Activated naive CD8-positive, alpha-beta T cell treated with anti-CD3 and anti-CD28 coated beads, Interleukin-2, amount 10 ng/mL, durations not matched to agents 7 days and 5 days (primary cell): Measurements from ENCODE around the gene C1QL4. TPM values are rescaled to one million over a fixed set of nuclear protein-coding genes. Genes with fewer than 3 reads are reported as not detected.
"Not testable (repeated sequence)": the region's sequence is repeated elsewhere in the genome, so short reads cannot be mapped to it uniquely, and the experiment has no call there.

ENCODE experiments used
- ATAC-seq: fragments of 150-1000 bp; cut with Tn5 transposase; one replicate; pipeline ENCODE4 v1.10.0; 2021; ENCODE audit warnings: low read depth, moderate library complexity
- POLR2A ChIA-PET: fragments of 350-600 bp; sonication (Branson Sonifier 250); formaldehyde crosslinking; loops from one replicate; lab custom pipeline; 2021; ENCODE audit warnings: antibody characterized with exemption; lab: Charles Lee
- DNase-seq: peaks from one replicate; pipeline ENCODE4 v3.0.0; 2021
- H3K27ac Mint-ChIP-seq: one replicate; pipeline ENCODE4 v1.8.0; 2022; ENCODE audit warnings: mild to moderate bottlenecking, mixed read lengths
- H3K27me3 Mint-ChIP-seq: one replicate; pipeline ENCODE4 v1.8.0; 2022; ENCODE audit warnings: mild to moderate bottlenecking, moderate library complexity, mixed read lengths
- H3K36me3 Mint-ChIP-seq: one replicate; pipeline ENCODE4 v1.8.0; 2021; ENCODE audit warnings: mild to moderate bottlenecking, mixed read lengths
- H3K4me1 Mint-ChIP-seq: one replicate; pipeline ENCODE4 v1.8.0; 2021; ENCODE audit warnings: mixed read lengths
- H3K4me3 Mint-ChIP-seq: one replicate; pipeline ENCODE4 v1.8.0; 2022; ENCODE audit warnings: mild to moderate bottlenecking, moderate library complexity, mixed read lengths
- H3K9me3 Mint-ChIP-seq: one replicate; pipeline ENCODE4 v1.8.0; 2021; ENCODE audit warnings: mixed read lengths
- total RNA-seq, 2 experiments: library from RNA; stranded (reverse); gene quantifications; one replicate each; pipeline ENCODE4 v1.2.3, GENCODE V29; 2021

C1QL4 gene
- total RNA-seq: not detected

DNA sequence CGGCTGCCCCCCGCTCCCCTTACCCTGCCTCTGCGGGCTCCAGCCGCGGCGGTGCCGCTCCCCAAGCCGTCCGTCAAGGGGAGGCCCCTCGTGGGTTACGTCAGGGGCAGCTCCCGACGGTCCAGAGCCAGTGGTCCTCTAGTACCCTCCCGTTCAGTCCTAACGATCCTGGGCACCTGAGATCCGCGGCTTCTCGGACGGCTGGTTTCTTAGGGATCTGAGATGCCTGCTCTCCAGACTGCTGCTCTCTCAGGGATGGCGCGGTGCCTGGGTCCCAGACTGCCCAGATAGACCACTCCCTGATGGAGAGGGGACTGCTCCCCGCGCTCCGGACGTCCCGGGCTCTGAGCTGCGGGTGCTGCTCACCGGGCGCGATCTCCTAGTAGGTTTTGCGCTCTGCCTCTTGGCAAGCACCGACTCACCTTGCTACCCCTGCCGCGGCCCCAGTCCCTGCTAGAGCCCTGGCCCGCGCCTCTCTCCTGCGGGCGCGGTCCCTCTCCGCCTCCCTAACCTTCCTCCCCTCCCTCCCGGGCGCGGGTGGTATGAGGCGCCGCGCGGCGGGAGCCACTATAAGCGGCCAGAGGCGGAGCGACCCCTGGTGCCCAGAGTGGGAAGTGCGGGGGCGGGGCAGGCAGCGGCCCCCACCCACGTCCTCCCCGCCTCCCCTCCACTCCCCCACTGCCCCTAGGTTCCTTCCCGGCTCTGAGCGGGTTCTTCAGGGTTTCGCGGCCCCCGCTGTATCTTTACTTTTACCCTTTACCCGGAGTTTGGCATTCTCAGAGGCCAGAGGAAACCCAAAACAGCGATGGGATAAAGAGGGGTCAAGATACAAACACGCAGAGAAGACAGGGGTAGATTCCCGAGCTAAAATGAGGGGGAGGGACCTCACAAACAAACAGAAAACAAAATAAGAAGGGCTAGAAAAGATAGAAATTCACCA is at the start of gene C1QL4:
TSS of gene C1QL4 (minus strand) at position 544 of the 940 bp plus-strand sequence. CDS start 711 bp downstream, outside the sequence.
- Mint-ChIP-seq H3K36me3 (peaks cover 4% of the 10 kb centered on the region), H3K27ac (no peak within 1 kb of the TSS), H3K27me3 (peaks cover 89% of the 10 kb centered on the region), H3K4me3 (peak within 1 kb of the TSS; percentile 70), H3K9me3 (no peaks in the 10 kb centered on the region), H3K4me1 (peaks cover 9% of the 10 kb centered on the region)
- ATAC-seq (peak; percentile 87), DNase-seq (peak; percentile 94)
- POLR2A ChIA-PET: interaction anchor here (0.6 kb wide), 2 partner anchors 71 to 123 kb away, joined by 3 to 4 read pairs; no protein-coding TSS in a partner anchor

DNA sequence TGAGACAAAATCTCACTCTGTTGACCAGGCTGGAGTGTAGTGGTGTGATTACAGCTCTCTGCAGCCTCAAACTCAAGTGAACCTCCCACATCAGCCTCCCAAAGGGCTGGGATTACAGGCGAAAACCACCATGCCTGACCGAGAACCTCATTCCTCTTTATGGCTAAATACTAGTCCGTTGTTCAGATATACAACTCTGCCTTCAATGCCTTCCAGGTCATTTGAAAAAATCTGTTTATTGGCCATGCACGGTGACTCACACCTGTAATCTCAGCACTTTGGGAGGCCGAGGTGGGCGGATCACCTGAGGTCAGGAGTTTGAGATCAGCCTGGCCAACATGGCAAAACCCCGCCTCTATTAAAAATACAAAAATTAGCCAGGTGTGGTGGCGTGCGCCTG is 43.2 kb upstream of the C1QL4 start:
- H3K27ac Mint-ChIP-seq, POLR2A ChIA-PET, H3K36me3 Mint-ChIP-seq, H3K4me3 Mint-ChIP-seq, H3K27me3 Mint-ChIP-seq, ATAC-seq, DNase-seq, H3K9me3 Mint-ChIP-seq, H3K4me1 Mint-ChIP-seq: not testable (repeated sequence)

DNA sequence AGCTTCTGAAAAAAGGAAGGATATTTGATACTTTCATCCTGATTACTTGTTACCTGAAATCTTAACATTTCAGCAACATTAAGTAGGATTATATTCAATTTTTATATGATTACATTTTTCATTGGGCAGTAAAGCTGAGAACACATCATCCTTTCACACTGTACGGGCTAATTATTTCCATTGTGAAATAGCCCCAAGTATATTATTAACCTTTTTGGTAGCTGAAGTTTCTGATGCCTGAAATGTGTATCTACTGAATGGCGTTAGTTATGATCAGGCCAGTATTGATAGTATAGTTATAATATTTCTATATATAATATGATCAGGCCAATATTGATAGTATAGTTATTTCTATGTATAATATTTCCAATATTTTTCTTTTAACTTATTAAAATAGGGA is 40.4 kb upstream of the C1QL4 start:
- no peak overlapping the region for H3K4me3 Mint-ChIP-seq
- H3K36me3 Mint-ChIP-seq: peaks cover 2% of the 10 kb centered on the region
- ATAC-seq (no peak), DNase-seq (no peak)
- POLR2A ChIA-PET: interaction anchor here (0.6 to 1.6 kb wide), 2 partner anchors 10 to 76 kb away, joined by 5 to 6 read pairs; partner anchors contain the start of gene SPATS2
- no peaks in the 10 kb centered on the region for H3K27me3 Mint-ChIP-seq
- peaks cover 6% of the 10 kb centered on the region for H3K4me1 Mint-ChIP-seq
- H3K9me3 Mint-ChIP-seq: no peaks in the 10 kb centered on the region
- H3K27ac Mint-ChIP-seq: no peak overlapping the region

DNA sequence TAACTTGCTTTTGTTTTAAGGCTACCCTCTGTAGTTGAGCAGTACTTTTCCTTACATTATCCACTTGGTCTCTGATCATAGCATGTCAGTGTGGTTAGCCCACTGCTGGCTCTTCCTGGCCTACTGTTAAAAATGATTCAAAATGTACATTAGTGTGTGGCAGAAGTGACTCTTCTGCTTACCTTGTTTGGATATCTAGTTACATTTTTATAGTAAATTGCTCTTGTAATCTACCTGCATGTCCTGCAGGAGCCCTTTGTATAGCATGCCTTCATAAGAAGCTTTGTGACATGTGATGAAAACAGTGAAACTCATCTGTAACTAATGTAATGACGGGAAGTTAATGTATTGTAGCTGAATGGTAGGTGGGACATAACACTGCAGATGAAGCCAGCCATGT is 38.4 kb upstream of the C1QL4 start:
- POLR2A ChIA-PET: interaction anchor here (0.5 to 1.2 kb wide), 2 partner anchors 8 to 89 kb away, joined by 5 to 6 read pairs; partner anchors contain the start of gene SPATS2
- no peaks in the 10 kb centered on the region for H3K27me3 Mint-ChIP-seq
- no peak overlapping the region for H3K4me3 Mint-ChIP-seq
- H3K4me1 Mint-ChIP-seq: peaks cover 8% of the 10 kb centered on the region
- H3K9me3 Mint-ChIP-seq: no peaks in the 10 kb centered on the region
- DNase-seq (no peak), ATAC-seq (no peak)
- H3K27ac Mint-ChIP-seq: no peak overlapping the region
- peaks cover 9% of the 10 kb centered on the region for H3K36me3 Mint-ChIP-seq

DNA sequence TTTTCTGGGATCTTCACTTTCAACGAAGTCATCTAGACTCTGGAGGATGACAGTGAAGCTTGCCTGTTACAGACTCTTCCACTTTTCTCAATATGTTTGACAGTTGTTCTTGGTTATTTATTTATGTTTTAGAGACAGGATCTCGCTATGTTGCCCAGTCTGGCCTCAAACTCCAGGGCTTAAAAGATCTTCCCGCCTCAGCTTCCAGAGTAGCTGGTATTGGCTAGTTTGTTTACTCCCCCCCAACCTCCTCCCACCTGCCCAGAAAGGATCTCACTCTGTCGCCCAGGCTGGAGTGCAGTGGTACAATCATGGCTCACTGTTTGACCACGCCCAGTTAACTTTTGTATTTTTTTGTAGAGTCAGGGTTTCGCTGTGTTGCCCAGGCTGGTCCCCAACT is 33.6 kb upstream of the C1QL4 start:
- Mint-ChIP-seq H3K36me3 (peaks cover 9% of the 10 kb centered on the region), H3K4me3 (no peak overlapping the region), H3K27me3 (no peaks in the 10 kb centered on the region), H3K9me3 (no peaks in the 10 kb centered on the region), H3K27ac (no peak overlapping the region), H3K4me1 (peaks cover 28% of the 10 kb centered on the region)
- POLR2A ChIA-PET: no interaction called here
- no peak for DNase-seq
- ATAC-seq: no peak

DNA sequence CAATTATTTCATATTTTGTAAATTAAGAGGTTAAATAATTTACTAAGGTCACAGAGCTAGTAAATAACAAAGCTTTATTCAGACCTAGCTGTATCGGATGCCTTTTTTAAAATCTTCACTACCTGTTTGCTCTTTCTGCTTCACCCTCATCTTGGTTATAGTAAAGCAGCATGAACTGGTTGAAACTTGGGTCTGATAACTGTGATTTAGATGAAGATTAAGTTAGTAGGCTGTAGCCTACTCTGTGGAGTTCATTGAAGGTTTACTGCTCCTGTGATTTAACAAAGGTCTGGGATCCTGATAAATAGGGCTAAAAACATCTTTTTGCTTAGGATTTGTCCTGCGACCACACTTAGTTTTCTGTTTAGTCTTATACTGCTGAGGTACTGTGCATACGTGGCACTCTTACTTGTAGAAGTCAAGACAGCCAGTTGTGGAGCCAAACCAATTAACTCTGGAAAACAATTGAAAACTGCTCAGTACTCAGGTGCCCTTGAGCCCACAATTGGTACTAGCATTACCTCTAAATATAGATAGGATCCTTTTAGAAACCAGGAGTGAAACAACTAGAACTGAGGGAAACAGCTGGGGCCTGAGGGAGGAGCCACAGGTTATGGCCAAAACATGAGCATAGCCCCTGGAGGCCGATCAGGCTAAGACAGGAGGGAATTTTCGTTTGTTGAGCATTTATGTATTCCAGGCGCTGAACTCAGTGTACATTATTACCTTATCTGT is 32.6 kb upstream of the C1QL4 start:
- POLR2A ChIA-PET: interaction anchor here (0.6 to 1.0 kb wide), 3 partner anchors 10 to 555 kb away, joined by 3 to 4 read pairs (median 3); no protein-coding TSS in a partner anchor
- ATAC-seq: no peak
- Mint-ChIP-seq H3K27ac (peak overlapping the region; percentile 12), H3K4me1 (peaks cover 28% of the 10 kb centered on the region), H3K4me3 (peak overlapping the region; percentile 52), H3K36me3 (peaks cover 9% of the 10 kb centered on the region), H3K27me3 (no peaks in the 10 kb centered on the region), H3K9me3 (no peaks in the 10 kb centered on the region)
- no peak for DNase-seq

DNA sequence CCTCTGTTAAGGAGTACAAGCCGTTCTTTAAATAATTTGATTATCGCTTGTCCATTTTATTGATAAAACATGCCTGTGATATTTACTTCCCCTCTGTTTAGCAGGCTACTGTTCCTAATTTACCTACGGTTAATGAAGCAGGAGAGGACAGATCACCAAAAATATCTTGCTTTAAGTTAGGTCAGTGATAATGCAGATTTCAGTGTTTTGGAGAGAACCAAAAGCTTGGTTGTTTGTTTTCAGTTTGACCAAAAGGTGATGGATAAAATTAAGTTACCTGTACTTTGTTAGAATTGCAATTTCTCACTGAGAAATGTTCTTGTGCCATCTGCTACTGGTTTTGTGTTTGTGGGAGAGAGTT is 31.2 kb upstream of the C1QL4 start:
- Mint-ChIP-seq H3K27me3 (peaks cover 2% of the 10 kb centered on the region), H3K36me3 (peaks cover 9% of the 10 kb centered on the region), H3K4me1 (peaks cover 28% of the 10 kb centered on the region), H3K27ac (peak overlapping the region; percentile 97), H3K9me3 (no peaks in the 10 kb centered on the region), H3K4me3 (peak overlapping the region; percentile 90)
- DNase-seq (no peak), ATAC-seq (no peak)
- POLR2A ChIA-PET: interaction anchor here (2.1 kb wide), 1 partner anchor 146 kb away, joined by 13 read pairs; no protein-coding TSS in a partner anchor

DNA sequence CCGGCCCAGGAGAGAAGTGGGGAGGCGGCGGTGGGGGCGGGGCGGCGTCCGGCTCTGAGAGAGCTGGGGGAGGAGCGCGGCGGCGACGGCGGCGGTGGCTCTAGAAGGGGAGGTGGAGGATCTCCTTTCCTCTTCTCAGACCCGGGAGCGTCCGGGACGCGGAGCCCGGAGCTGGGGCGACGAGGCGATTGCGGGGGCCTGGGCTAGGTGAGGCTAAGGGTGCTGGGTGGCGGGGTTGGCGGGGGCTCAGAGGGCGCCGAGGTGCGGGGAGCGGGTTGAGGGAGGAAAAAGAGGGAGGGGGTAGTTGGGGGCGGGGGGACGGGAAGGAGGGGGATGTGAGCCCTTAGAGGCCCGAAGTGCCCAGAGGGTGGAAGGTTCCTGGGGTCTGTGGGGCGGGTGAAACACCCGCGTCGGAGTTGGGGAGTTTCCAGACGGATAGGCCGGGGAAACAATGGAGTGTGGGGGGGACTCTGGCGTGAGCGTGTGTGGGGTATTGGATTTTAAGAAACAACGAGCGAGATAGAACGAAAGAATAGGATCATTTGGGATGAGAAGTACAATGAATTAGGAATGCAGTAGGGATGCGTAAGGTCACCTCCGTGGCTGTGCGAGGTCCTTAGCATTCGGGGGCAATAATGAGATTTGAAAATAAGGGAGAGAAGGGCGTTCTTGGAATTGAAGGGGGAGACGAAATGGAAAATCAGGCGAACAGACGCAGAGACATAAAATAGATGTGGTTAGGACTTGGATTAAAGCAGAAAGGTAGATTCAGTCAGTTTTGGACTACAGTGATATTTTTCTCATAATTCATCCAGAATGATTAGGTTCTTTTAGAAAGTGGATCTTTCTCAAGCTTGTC is 30.6 kb upstream of the C1QL4 start, which contains the start of gene SPATS2:
TSS of gene SPATS2 (plus strand) at position 82 of the 859 bp plus-strand sequence. CDS start 93,551 bp downstream, outside the sequence.
- no peaks in the 10 kb centered on the region for H3K9me3 Mint-ChIP-seq
- H3K4me3 Mint-ChIP-seq: peak within 1 kb of the TSS; percentile 90
- peaks cover 8% of the 10 kb centered on the region for H3K36me3 Mint-ChIP-seq
- H3K27me3 Mint-ChIP-seq: peaks cover 2% of the 10 kb centered on the region
- DNase-seq (no peak), ATAC-seq (no peak)
- POLR2A ChIA-PET: interaction anchor here (0.6 to 2.6 kb wide), 22 partner anchors 8 to 475 kb away, joined by 3 to 18 read pairs (median 4); partner anchors contain the start of genes BCDIN3D, DNAJC22, MCRS1 and TROAP
- peaks cover 27% of the 10 kb centered on the region for H3K4me1 Mint-ChIP-seq
- H3K27ac Mint-ChIP-seq: peak within 1 kb of the TSS; percentile 97

DNA sequence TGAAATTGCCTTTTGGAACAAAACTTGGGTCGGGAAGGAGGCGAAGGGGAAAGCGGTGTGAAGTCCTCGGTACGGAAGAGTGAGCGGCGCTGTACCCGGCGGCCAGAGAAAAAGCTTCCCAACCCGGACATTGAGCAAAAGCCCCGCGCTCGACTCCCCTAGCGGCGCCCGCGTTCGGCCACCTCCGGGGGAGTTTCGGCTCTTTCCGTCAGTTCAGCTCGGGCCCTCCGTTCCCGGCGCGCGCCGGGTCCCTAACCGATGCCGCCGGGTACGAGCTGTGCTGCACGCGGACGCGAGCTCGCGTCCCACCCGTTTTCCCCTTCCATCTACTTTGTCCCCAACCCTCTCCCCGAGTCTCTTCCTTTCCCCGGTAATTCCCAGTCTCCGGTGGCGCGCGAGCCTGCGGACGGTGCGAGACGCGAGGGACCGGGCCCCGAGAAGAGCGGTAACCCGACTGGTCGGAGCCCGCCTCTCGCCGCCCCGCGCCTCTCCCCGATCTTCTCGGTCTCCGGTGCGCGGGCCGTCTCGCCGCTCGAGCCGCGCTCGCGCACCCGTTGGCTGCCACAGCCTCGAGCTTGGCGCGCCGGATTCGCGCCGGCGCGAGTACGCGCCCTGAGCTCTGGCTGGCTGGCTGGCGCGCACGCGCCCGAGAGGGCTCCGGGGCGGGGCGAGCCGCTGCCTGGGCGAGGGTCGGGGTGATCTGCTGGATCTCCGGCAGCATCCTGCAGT is 29.8 kb upstream of the C1QL4 start:
- peak overlapping the region; percentile 90 for H3K4me3 Mint-ChIP-seq

DNA sequence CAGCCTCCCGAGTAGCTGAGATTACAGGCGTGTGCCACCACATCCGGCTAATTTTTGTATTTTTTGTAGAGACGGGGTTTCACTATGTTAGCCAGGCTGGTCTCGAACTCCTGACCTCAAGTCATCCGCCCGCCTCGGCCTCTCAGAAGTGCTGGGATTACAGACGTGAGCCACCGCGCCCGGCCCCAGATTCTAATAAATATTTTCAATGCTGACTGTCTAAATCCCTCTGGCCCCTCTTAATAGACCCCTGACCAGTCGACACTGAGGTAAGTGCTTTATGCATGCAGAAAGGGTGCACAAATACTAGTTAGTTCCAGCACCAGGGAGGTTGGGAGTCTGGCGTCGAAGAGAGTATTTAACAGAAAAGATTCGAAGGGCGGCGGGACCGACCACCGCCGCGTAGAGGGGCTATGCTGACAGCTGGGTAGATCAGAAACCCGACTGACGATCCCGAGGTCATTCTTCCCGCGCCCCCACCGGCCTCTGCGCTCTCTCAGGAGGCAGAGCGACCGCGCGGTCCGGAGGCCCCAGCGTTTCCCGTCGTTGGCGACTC is 29.2 kb upstream of the C1QL4 start:
- ATAC-seq (no peak), DNase-seq (peak; percentile 35)
- peaks cover 4% of the 10 kb centered on the region for H3K36me3 Mint-ChIP-seq
- no peaks in the 10 kb centered on the region for H3K9me3 Mint-ChIP-seq
- POLR2A ChIA-PET: interaction anchor here (0.9 to 2.6 kb wide), 16 partner anchors 8 to 257 kb away, joined by 3 to 18 read pairs (median 6); partner anchors contain the start of genes DNAJC22, MCRS1, PRPF40B and TROAP
- peaks cover 24% of the 10 kb centered on the region for H3K4me1 Mint-ChIP-seq
- H3K27me3 Mint-ChIP-seq: peaks cover 6% of the 10 kb centered on the region
- peak overlapping the region; percentile 97 for H3K27ac Mint-ChIP-seq
- H3K4me3 Mint-ChIP-seq: peak overlapping the region; percentile 90

More for the DNA sequence above, 29.8 kb upstream of the C1QL4 start:
- Mint-ChIP-seq H3K27me3 (peaks cover 2% of the 10 kb centered on the region), H3K4me1 (peaks cover 26% of the 10 kb centered on the region), H3K36me3 (peaks cover 7% of the 10 kb centered on the region), H3K27ac (peak overlapping the region; percentile 97), H3K9me3 (no peaks in the 10 kb centered on the region)
- ATAC-seq (peak; percentile 83), DNase-seq (peak; percentile 92)
- POLR2A ChIA-PET: interaction anchor here (0.6 to 2.6 kb wide), 23 partner anchors 8 to 476 kb away, joined by 3 to 18 read pairs (median 4); partner anchors contain the start of genes BCDIN3D, DNAJC22, MCRS1 and TROAP

DNA sequence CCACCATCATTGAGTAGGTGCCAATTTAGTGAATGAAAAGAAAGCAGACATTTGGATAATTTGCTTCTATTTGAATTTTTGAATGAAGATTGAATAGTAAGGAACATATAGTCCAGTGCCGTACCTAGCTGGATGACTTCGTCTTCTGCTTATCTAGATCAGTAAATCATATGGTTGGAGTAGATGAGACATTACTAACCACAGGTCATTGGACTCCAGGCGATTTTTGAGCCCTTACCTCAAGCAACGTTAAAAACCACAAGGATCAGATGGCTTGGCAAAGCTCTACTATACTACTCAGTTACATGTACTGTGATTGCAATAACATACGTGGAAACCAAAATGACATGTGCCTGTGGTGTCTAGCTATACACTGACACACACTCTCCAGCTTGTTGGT is 28.6 kb upstream of the C1QL4 start:
- Mint-ChIP-seq H3K27ac (peak overlapping the region; percentile 56), H3K4me1 (peaks cover 24% of the 10 kb centered on the region), H3K36me3 (peaks cover 1% of the 10 kb centered on the region), H3K9me3 (no peaks in the 10 kb centered on the region), H3K27me3 (peaks cover 6% of the 10 kb centered on the region), H3K4me3 (peak overlapping the region; percentile 90)
- DNase-seq (no peak), ATAC-seq (no peak)
- POLR2A ChIA-PET: interaction anchor here (1.0 to 2.6 kb wide), 4 partner anchors 19 to 257 kb away, joined by 3 to 18 read pairs (median 8); partner anchors contain the start of genes DNAJC22, MCRS1 and PRPF40B
